GM23338 (cell line): Measurements from ENCODE around the gene MICAL3. TPM values are rescaled to one million over a fixed set of nuclear protein-coding genes. Genes with fewer than 3 reads are reported as not detected.

Experiments
- ATAC-seq: fragments of 200-7000 bp; cut with Tn5 transposase; 3 replicates; pipeline ENCODE4 v1.9.1; 2020
- DNase-seq: peaks from one replicate; pipeline ENCODE4 v3.0.0-alpha.2; 2015; ENCODE audit warnings: low spot score
- H2AFZ ChIP-seq: fragments of 200-600 bp; sonication (generic); 2 replicates; pipeline ENCODE4 v1.8.0; 2016; ENCODE audit warnings: antibody characterized with exemption, mild to moderate bottlenecking, moderate library complexity
- H3F3A ChIP-seq: fragments of 200-600 bp; sonication (generic); replicated peaks from 2 replicates; pipeline ENCODE4 v1.8.0; 2017; ENCODE audit warnings: antibody characterized with exemption, mixed run types, low read depth
- H3K27ac ChIP-seq: fragments of 200-600 bp; sonication (generic); 2 replicates; pipeline ENCODE4 v1.6.1; 2016; ENCODE audit warnings: low read depth
- H3K27me3 ChIP-seq: fragments of 200-600 bp; sonication (generic); 2 replicates; pipeline ENCODE4 v1.8.0; 2016; ENCODE audit warnings: mild to moderate bottlenecking, mixed run types, moderate library complexity; ENCODE audit not compliant: insufficient read depth
- H3K36me3 ChIP-seq: fragments of 200-600 bp; sonication (generic); 2 replicates; pipeline ENCODE4 v1.8.0; 2016; ENCODE audit warnings: mild to moderate bottlenecking; ENCODE audit not compliant: insufficient read depth
- H3K4me1 ChIP-seq: fragments of 200-600 bp; sonication (generic); 2 replicates; pipeline ENCODE4 v1.8.0; 2016; ENCODE audit warnings: mild to moderate bottlenecking, moderate library complexity; ENCODE audit not compliant: insufficient read depth
- H3K4me2 ChIP-seq: fragments of 200-600 bp; sonication (generic); 2 replicates; pipeline ENCODE4 v1.7.1; 2017; ENCODE audit warnings: mixed run types
- H3K4me3 ChIP-seq: fragments of 200-600 bp; sonication (generic); 2 replicates; pipeline ENCODE4 v1.6.1; 2016; ENCODE audit warnings: mixed run types
- H3K79me2 ChIP-seq: fragments of 200-600 bp; sonication (generic); replicated peaks from 2 replicates; pipeline ENCODE4 v1.8.0; 2017; ENCODE audit warnings: mild to moderate bottlenecking; ENCODE audit not compliant: insufficient read depth
- H3K9me2 ChIP-seq: fragments of 200-600 bp; sonication (generic); 2 replicates; pipeline ENCODE4 v1.8.0; 2017; ENCODE audit not compliant: insufficient read depth
- H4K20me1 ChIP-seq: fragments of 200-600 bp; sonication (generic); replicated peaks from 2 replicates; pipeline ENCODE4 v1.8.0; 2017; ENCODE audit warnings: mild to moderate bottlenecking; ENCODE audit not compliant: insufficient read depth
- H3K27ac Mint-ChIP-seq: 2 replicates; pipeline ENCODE4 v1.8.0; 2020; ENCODE audit warnings: inconsistent platforms, mild to moderate bottlenecking, moderate library complexity, mixed read lengths
- H3K27me3 Mint-ChIP-seq: 3 replicates; pipeline ENCODE4 v1.8.0; 2022; ENCODE audit warnings: low read depth, mild to moderate bottlenecking, moderate library complexity, mixed read lengths, inconsistent platforms; ENCODE audit not compliant: insufficient read depth, poor library complexity
- H3K36me3 Mint-ChIP-seq: 3 replicates; pipeline ENCODE4 v1.8.0; 2021; ENCODE audit warnings: low read depth, mild to moderate bottlenecking, inconsistent platforms, moderate library complexity, mixed read lengths
- H3K4me1 Mint-ChIP-seq: 3 replicates; pipeline ENCODE4 v1.8.0; 2020; ENCODE audit warnings: mild to moderate bottlenecking, inconsistent platforms, mixed read lengths
- H3K4me3 Mint-ChIP-seq: 3 replicates; pipeline ENCODE4 v1.8.0; 2021; ENCODE audit warnings: moderate library complexity, mild to moderate bottlenecking, inconsistent platforms, mixed read lengths
- H3K9me3 Mint-ChIP-seq: 3 replicates; pipeline ENCODE4 v1.8.0; 2020; ENCODE audit warnings: moderate library complexity, mild to moderate bottlenecking, inconsistent platforms, mixed read lengths
- CREB1 ChIP-seq: fragments of 250-450 bp; sonication (Bioruptor Pico); IDR thresholded peaks from 2 replicates; pipeline ENCODE4 v1.5.0; 2020; ENCODE audit warnings: low read depth, mild to moderate bottlenecking, moderate library complexity
- EZH2 ChIP-seq: fragments of 200-600 bp; sonication (generic); IDR thresholded peaks from one replicate; pipeline ENCODE4 v1.8.0; 2017; ENCODE audit warnings: antibody characterized with exemption, mild to moderate bottlenecking, low read depth; ENCODE audit not compliant: unreplicated experiment
- EZH2phosphoT487 ChIP-seq: fragments of 200-600 bp; sonication (generic); IDR thresholded peaks from one replicate; pipeline ENCODE4 v1.8.1; 2018; ENCODE audit warnings: antibody characterized with exemption; ENCODE audit not compliant: unreplicated experiment
- JUNB ChIP-seq: IDR thresholded peaks from one replicate; pipeline ENCODE4 v1.6.1; 2016; ENCODE audit warnings: antibody characterized with exemption; ENCODE audit not compliant: unreplicated experiment
- NANOG ChIP-seq: IDR thresholded peaks from 2 replicates; pipeline ENCODE4 v1.6.1; 2016; ENCODE audit warnings: antibody characterized with exemption, borderline replicate concordance
- POLR2AphosphoS5 ChIP-seq: IDR thresholded peaks from 2 replicates; pipeline ENCODE4 v1.6.1; 2016; ENCODE audit warnings: antibody characterized with exemption, low read depth
- STAT1 ChIP-seq: IDR thresholded peaks from one replicate; pipeline ENCODE4 v1.6.1; 2016; ENCODE audit warnings: antibody characterized with exemption; ENCODE audit not compliant: unreplicated experiment
- ZNF114 ChIP-seq: fragments of 250-450 bp; sonication (Bioruptor Pico); IDR thresholded peaks from 2 replicates; pipeline ENCODE4 v1.5.0; 2020; ENCODE audit warnings: mild to moderate bottlenecking, moderate library complexity
- ZNF331 ChIP-seq: fragments of 250-450 bp; sonication (Bioruptor Pico); IDR thresholded peaks from 2 replicates; pipeline ENCODE4 v1.5.0; 2020; ENCODE audit warnings: low read depth, mild to moderate bottlenecking, moderate library complexity
- polyA plus RNA-seq: library from polyadenylated mRNA; unstranded; fragments of >200 nt; fragmentation: Nextera tagmentation; extraction: Ambion mirVana; gene quantifications from 2 replicates; pipeline ENCODE4 v1.2.1, GENCODE V29; 2016
- total RNA-seq: library from RNA; depleted of rRNA; stranded (reverse); fragments of >200 nt; shearing (Covaris generic); gene quantifications from 2 replicates; pipeline ENCODE4 v1.2.3, GENCODE V29; 2014
- TF ChIP-seq, protein P1 (sequence below): IDR thresholded peaks from one replicate; pipeline ENCODE4 v1.6.1; 2018; ENCODE audit warnings: antibody characterized with exemption; ENCODE audit not compliant: unreplicated experiment
- TF ChIP-seq, protein P2 (sequence below), 2 experiments: fragments of 200-600 bp in 1 of 2; sonication (generic) in 1 of 2; conservative IDR thresholded peaks; 2 replicates each; pipeline versions ENCODE4 v1.5.1 to v1.6.1; 2016 to 2017; ENCODE audit warnings: antibody characterized with exemption in 2 of 2, low read depth in 2 of 2, mild to moderate bottlenecking in 2 of 2, moderate library complexity in 1 of 2
- TF ChIP-seq, protein P3 (sequence below): IDR thresholded peaks from 2 replicates; pipeline ENCODE4 v1.6.1; 2016; ENCODE audit warnings: antibody characterized with exemption
- TF ChIP-seq, protein P4 (sequence below): fragments of 250-450 bp; sonication (Bioruptor Pico); IDR thresholded peaks from 2 replicates; pipeline ENCODE4 v1.5.0; 2020; ENCODE audit warnings: mild to moderate bottlenecking, moderate library complexity

MICAL3 gene
- total and polyA plus RNA-seq, 2 experiments from 2014 or later, result 10.1 to 33.9 TPM

DNA sequence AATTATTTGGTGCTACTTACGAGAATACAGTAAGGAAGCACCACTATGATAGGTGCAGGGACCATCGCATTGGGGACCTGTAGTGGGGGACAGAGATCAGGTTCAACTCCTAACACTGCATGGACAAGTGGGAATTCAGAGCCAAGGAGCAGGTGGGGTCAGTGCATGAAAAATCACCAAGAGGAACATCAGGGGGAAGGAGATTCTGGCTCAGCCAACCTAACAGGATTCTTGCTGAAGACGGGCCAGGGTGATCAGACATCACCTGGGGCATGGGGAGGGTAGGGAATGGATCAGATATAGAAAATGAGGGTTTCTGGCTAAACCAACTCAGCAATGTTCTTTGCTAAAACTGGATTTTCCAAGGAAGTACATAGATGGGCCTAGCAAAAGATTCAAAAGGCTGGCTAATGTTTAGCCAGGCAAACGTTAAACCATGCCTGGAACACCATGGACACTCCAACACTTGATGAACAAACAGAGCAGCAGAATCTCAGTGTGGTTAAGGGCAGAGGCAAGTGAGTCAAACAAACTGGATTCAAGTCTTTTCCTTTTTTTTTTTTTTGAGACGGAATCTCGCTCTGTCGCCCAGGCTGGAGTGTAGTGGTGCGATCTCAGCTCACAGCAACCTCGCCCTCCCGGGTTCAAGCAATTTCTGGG lies 70.0 kb downstream of the MICAL3 start:
- no peak overlapping the region for H2AFZ ChIP-seq
- TF ChIP-seq EZH2 (no peak), POLR2AphosphoS5 (no peak), ZNF331 (CRISPR knock-in tag) (no peak), NANOG (no peak), JUNB (no peak), EZH2phosphoT487 (no peak), STAT1 (no peak), CREB1 (no peak), ZNF114 (no peak)
- TF ChIP-seq, protein P1, sequence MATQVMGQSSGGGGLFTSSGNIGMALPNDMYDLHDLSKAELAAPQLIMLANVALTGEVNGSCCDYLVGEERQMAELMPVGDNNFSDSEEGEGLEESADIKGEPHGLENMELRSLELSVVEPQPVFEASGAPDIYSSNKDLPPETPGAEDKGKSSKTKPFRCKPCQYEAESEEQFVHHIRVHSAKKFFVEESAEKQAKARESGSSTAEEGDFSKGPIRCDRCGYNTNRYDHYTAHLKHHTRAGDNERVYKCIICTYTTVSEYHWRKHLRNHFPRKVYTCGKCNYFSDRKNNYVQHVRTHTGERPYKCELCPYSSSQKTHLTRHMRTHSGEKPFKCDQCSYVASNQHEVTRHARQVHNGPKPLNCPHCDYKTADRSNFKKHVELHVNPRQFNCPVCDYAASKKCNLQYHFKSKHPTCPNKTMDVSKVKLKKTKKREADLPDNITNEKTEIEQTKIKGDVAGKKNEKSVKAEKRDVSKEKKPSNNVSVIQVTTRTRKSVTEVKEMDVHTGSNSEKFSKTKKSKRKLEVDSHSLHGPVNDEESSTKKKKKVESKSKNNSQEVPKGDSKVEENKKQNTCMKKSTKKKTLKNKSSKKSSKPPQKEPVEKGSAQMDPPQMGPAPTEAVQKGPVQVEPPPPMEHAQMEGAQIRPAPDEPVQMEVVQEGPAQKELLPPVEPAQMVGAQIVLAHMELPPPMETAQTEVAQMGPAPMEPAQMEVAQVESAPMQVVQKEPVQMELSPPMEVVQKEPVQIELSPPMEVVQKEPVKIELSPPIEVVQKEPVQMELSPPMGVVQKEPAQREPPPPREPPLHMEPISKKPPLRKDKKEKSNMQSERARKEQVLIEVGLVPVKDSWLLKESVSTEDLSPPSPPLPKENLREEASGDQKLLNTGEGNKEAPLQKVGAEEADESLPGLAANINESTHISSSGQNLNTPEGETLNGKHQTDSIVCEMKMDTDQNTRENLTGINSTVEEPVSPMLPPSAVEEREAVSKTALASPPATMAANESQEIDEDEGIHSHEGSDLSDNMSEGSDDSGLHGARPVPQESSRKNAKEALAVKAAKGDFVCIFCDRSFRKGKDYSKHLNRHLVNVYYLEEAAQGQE, result no peak
- TF ChIP-seq, protein P2, sequence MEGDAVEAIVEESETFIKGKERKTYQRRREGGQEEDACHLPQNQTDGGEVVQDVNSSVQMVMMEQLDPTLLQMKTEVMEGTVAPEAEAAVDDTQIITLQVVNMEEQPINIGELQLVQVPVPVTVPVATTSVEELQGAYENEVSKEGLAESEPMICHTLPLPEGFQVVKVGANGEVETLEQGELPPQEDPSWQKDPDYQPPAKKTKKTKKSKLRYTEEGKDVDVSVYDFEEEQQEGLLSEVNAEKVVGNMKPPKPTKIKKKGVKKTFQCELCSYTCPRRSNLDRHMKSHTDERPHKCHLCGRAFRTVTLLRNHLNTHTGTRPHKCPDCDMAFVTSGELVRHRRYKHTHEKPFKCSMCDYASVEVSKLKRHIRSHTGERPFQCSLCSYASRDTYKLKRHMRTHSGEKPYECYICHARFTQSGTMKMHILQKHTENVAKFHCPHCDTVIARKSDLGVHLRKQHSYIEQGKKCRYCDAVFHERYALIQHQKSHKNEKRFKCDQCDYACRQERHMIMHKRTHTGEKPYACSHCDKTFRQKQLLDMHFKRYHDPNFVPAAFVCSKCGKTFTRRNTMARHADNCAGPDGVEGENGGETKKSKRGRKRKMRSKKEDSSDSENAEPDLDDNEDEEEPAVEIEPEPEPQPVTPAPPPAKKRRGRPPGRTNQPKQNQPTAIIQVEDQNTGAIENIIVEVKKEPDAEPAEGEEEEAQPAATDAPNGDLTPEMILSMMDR (conservative IDR thresholded peaks at IDR 0.05; ENCODE audit: low read depth in 2 of 2), result no peak
- TF ChIP-seq, protein P3, sequence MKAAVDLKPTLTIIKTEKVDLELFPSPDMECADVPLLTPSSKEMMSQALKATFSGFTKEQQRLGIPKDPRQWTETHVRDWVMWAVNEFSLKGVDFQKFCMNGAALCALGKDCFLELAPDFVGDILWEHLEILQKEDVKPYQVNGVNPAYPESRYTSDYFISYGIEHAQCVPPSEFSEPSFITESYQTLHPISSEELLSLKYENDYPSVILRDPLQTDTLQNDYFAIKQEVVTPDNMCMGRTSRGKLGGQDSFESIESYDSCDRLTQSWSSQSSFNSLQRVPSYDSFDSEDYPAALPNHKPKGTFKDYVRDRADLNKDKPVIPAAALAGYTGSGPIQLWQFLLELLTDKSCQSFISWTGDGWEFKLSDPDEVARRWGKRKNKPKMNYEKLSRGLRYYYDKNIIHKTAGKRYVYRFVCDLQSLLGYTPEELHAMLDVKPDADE, result no peak
- TF ChIP-seq, protein P4, sequence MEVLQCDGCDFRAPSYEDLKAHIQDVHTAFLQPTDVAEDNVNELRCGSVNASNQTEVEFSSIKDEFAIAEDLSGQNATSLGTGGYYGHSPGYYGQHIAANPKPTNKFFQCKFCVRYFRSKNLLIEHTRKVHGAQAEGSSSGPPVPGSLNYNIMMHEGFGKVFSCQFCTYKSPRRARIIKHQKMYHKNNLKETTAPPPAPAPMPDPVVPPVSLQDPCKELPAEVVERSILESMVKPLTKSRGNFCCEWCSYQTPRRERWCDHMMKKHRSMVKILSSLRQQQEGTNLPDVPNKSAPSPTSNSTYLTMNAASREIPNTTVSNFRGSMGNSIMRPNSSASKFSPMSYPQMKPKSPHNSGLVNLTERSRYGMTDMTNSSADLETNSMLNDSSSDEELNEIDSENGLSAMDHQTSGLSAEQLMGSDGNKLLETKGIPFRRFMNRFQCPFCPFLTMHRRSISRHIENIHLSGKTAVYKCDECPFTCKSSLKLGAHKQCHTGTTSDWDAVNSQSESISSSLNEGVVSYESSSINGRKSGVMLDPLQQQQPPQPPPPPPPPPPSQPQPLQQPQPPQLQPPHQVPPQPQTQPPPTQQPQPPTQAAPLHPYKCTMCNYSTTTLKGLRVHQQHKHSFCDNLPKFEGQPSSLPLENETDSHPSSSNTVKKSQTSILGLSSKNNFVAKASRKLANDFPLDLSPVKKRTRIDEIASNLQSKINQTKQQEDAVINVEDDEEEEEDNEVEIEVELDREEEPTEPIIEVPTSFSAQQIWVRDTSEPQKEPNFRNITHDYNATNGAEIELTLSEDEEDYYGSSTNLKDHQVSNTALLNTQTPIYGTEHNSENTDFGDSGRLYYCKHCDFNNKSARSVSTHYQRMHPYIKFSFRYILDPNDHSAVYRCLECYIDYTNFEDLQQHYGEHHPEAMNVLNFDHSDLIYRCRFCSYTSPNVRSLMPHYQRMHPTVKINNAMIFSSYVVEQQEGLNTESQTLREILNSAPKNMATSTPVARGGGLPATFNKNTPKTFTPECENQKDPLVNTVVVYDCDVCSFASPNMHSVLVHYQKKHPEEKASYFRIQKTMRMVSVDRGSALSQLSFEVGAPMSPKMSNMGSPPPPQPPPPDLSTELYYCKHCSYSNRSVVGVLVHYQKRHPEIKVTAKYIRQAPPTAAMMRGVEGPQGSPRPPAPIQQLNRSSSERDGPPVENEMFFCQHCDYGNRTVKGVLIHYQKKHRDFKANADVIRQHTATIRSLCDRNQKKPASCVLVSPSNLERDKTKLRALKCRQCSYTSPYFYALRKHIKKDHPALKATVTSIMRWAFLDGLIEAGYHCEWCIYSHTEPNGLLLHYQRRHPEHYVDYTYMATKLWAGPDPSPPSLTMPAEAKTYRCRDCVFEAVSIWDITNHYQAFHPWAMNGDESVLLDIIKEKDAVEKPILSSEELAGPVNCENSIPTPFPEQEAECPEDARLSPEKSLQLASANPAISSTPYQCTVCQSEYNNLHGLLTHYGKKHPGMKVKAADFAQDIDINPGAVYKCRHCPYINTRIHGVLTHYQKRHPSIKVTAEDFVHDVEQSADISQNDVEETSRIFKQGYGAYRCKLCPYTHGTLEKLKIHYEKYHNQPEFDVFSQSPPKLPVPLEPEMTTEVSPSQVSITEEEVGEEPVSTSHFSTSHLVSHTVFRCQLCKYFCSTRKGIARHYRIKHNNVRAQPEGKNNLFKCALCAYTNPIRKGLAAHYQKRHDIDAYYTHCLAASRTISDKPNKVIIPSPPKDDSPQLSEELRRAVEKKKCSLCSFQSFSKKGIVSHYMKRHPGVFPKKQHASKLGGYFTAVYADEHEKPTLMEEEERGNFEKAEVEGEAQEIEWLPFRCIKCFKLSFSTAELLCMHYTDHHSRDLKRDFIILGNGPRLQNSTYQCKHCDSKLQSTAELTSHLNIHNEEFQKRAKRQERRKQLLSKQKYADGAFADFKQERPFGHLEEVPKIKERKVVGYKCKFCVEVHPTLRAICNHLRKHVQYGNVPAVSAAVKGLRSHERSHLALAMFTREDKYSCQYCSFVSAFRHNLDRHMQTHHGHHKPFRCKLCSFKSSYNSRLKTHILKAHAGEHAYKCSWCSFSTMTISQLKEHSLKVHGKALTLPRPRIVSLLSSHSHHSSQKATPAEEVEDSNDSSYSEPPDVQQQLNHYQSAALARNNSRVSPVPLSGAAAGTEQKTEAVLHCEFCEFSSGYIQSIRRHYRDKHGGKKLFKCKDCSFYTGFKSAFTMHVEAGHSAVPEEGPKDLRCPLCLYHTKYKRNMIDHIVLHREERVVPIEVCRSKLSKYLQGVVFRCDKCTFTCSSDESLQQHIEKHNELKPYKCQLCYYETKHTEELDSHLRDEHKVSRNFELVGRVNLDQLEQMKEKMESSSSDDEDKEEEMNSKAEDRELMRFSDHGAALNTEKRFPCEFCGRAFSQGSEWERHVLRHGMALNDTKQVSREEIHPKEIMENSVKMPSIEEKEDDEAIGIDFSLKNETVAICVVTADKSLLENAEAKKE (CRISPR knock-in tag), result no peak
- H3K9me2 ChIP-seq, result no peaks in the 10 kb centered on the region
- DNase-seq (no peak), ATAC-seq (no peak)
- H4K20me1 ChIP-seq, result peaks cover 5% of the 10 kb centered on the region; the same call in 1 of the 2 replicates
- H3K36me3 ChIP-seq, result no peaks in the 10 kb centered on the region
- H3K27me3 ChIP-seq, result no peaks in the 10 kb centered on the region
- peaks cover 85% of the 10 kb centered on the region for H3K79me2 ChIP-seq
- Mint-ChIP-seq H3K4me1 (peaks cover 23% of the 10 kb centered on the region), H3K27ac (no peak overlapping the region), H3K36me3 (no peaks in the 10 kb centered on the region), H3K4me3 (no peak overlapping the region), H3K9me3 (no peaks in the 10 kb centered on the region), H3K27me3 (peaks cover 2% of the 10 kb centered on the region)
- H3K4me3 ChIP-seq, result no peak overlapping the region
- H3K27ac ChIP-seq, result no peak overlapping the region
- no peak overlapping the region for H3K4me2 ChIP-seq
- H3F3A ChIP-seq, result no peaks in the 10 kb centered on the region
- H3K4me1 ChIP-seq, result no peaks in the 10 kb centered on the region
